ENCODE measurements around the gene USP20. TPM values are rescaled to one million over a fixed set of nuclear protein-coding genes. Genes with fewer than 3 reads are reported as not detected.

USP20 gene
- polyA plus RNA-seq, 1 of the 3 experiments (the other 2 are of a cell fraction): 22.5 TPM

DNA sequence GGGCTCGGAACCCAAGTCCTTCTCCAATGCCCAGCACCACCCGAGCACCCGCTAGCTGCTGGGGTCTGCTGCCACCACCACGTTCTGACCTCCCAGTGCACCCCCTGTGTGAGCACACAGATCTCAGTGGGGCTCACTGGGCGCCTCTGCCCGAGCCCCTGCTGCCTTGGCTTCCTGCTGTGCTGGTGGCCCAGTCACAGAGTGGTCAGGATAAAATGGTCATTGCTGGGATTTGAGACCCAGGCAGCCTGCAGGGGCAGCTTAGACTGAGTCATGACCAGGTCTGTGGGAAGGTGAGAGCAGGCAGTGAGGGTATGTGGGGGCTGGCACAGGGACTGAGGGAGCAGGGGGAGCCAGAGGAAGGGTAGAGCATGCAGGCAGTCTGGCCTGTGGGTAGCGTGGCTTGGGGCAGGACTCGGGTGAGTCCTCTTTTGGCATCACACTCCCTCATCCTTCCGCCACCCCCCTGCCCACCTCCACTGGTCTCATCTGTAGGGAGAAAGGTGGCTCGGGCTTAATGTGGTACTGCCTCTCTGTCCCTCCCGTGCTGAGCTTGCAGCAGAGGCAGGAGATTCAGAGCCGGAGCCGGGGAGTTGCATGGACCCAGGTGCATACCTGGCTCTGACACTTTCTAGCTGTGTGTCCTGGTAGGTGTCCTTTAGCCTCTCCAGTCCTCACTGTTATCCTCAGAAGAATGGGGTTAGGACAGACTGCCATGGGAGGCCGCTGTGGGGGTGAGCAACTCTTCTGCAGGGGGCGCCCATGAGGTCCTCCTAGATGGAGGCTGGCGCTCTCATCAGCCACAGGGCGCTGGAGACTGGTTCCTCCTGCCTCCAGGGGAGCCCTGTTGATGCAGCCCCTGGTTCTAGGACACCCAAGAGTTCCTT lies 32.1 kb downstream of the USP20 start:
- H3F3A ChIP-seq (replicated peaks; ENCODE audit: insufficient read depth): no peaks in the 10 kb centered on the region
- H3K27ac ChIP-seq (ENCODE audit: low read depth in 2 of 2, low read length in 1 of 2): no peak overlapping the region
- no peaks in the 10 kb centered on the region for H4K20me1 ChIP-seq (ENCODE audit: insufficient read depth)
- H3K4me1 ChIP-seq (ENCODE audit: control insufficient read depth in 1 of 2, insufficient read depth in 2 of 2, low read depth in 1 of 2, low read length in 1 of 2): peaks cover 0 to 18% of the 10 kb centered on the region in 2 experiments; a peak in 1 of 4 replicates
- no peak for TF ChIP-seq YY1 (IDR thresholded peaks at IDR 0.05; ENCODE audit: low read depth)
- no peak for TF ChIP-seq EP300 (IDR thresholded peaks at IDR 0.05; ENCODE audit: borderline replicate concordance in 1 of 2, low read depth in 1 of 2, low read length in 1 of 2)
- TF ChIP-seq, protein P1, sequence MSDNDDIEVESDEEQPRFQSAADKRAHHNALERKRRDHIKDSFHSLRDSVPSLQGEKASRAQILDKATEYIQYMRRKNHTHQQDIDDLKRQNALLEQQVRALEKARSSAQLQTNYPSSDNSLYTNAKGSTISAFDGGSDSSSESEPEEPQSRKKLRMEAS (IDR thresholded peaks at IDR 0.05; ENCODE audit: low read depth): no peak
- TF ChIP-seq FOXM1 (IDR thresholded peaks at IDR 0.05; ENCODE audit: low read depth): no peak
- TF ChIP-seq RXRA (IDR thresholded peaks at IDR 0.05; ENCODE audit: borderline replicate concordance, low read depth): no peak
- TF ChIP-seq TEAD4 (IDR thresholded peaks at IDR 0.05; ENCODE audit: borderline replicate concordance, insufficient read depth): no peak
- TF ChIP-seq RFX5 (IDR thresholded peaks at IDR 0.05; ENCODE audit: low read length): no peak
- H3K9ac ChIP-seq: no peak overlapping the region
- CTCF ChIA-PET: interaction anchor here (0.8 to 1.2 kb wide), 4 partner anchors 12 to 19 kb away, joined by 3 to 4 read pairs (median 4); no protein-coding TSS in a partner anchor
- no peaks in the 10 kb centered on the region for H3K9me3 ChIP-seq
- no peak overlapping the region for H3K4me2 ChIP-seq
- no peaks in the 10 kb centered on the region for H3K9me2 ChIP-seq
- no peak overlapping the region for H2AFZ ChIP-seq (ENCODE audit: low read depth)
- no peaks in the 10 kb centered on the region for H3K27me3 ChIP-seq (ENCODE audit: insufficient read depth)
- H3K4me3 ChIP-seq (ENCODE audit: low read depth in 2 of 2, low read length in 1 of 2): no peak overlapping the region
- H3K79me2 ChIP-seq (ENCODE audit: insufficient read depth): no peaks in the 10 kb centered on the region
- POLR2A ChIA-PET: no interaction called here
- peaks cover 0 to 8% of the 10 kb centered on the region in 2 experiments for H3K36me3 ChIP-seq (replicated peaks in 1 of 2; ENCODE audit: control insufficient read depth in 1 of 2, insufficient read depth in 2 of 2, low read length in 1 of 2)
- no peak for DNase-seq
- 75% methylated on average over 9 of the region's 17 CpGs for WGBS (ENCODE audit: low lambda C conversion rate)

DNA sequence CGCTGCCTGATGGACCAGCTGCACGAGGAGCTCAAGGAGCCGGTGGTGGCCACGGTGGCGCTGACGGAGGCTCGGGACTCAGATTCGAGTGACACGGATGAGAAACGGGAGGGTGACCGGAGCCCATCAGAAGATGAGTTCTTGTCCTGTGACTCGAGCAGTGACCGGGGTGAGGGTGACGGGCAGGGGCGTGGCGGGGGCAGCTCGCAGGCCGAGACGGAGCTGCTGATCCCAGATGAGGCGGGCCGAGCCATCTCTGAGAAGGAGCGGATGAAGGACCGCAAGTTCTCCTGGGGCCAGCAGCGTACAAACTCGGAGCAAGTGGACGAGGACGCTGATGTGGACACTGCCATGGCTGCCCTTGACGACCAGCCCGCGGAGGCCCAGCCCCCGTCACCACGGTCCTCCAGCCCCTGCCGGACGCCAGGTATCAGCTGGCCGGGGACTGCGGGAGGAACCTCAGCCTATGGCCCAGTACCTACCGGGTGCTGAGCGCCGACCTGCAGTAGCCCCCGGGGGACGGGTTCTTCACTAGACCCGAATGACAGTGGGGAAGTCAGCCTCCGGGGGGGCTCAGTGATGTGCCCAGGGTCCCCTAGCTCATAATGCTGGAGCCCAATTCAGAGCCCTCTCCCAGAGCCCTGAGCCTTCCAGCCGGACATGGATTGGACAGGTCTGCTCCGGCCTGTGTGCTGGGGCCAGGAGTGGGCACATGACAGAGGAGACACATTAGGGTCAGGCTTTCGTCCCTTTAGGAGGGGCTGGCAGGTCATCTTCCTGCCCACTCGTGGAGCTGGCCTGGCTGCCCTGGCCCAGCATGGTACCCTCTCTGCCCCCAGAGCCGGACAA lies 33.0 kb downstream of the USP20 start:
- no peak for DNase-seq
- Histone ChIP-seq H3K4me3 (ENCODE audit: low read depth in 2 of 2, low read length in 1 of 2) (no peak overlapping the region), H2AFZ (ENCODE audit: low read depth) (no peak overlapping the region), H3K9ac (no peak overlapping the region), H3K36me3 (replicated peaks in 1 of 2; ENCODE audit: control insufficient read depth in 1 of 2, insufficient read depth in 2 of 2, low read length in 1 of 2) (peaks cover 0 to 8% of the 10 kb centered on the region in 2 experiments), H3F3A (replicated peaks; ENCODE audit: insufficient read depth) (no peaks in the 10 kb centered on the region), H4K20me1 (ENCODE audit: insufficient read depth) (no peaks in the 10 kb centered on the region), H3K79me2 (ENCODE audit: insufficient read depth) (no peaks in the 10 kb centered on the region), H3K9me2 (no peaks in the 10 kb centered on the region), H3K4me2 (no peak overlapping the region), H3K9me3 (no peaks in the 10 kb centered on the region), H3K27me3 (ENCODE audit: insufficient read depth) (no peaks in the 10 kb centered on the region), H3K4me1 (ENCODE audit: control insufficient read depth in 1 of 2, insufficient read depth in 2 of 2, low read depth in 1 of 2, low read length in 1 of 2) (peaks cover 0 to 14% of the 10 kb centered on the region in 2 experiments; a peak in 1 of 4 replicates), H3K27ac (ENCODE audit: low read depth in 2 of 2, low read length in 1 of 2) (no peak overlapping the region)
- ChIA-PET POLR2A (no interaction called here), CTCF (interaction anchor here (0.5 to 1.1 kb wide), 4 partner anchors 11 to 395 kb away, joined by 3 to 4 read pairs (median 3); no protein-coding TSS in a partner anchor)
- 91% methylated on average over 28 of the region's 48 CpGs for WGBS (ENCODE audit: low lambda C conversion rate)
- TF ChIP-seq RXRA (IDR thresholded peaks at IDR 0.05; ENCODE audit: borderline replicate concordance, low read depth) (no peak), GABPA (IDR thresholded peaks at IDR 0.05; ENCODE audit: low read depth) (no peak), TCF12 (IDR thresholded peaks at IDR 0.05) (no peak), ELF1 (IDR thresholded peaks at IDR 0.05) (no peak), FOSL2 (IDR thresholded peaks at IDR 0.05; ENCODE audit: borderline replicate concordance, low read depth) (no peak), JUND (IDR thresholded peaks at IDR 0.05) (no peak), EP300 (IDR thresholded peaks at IDR 0.05; ENCODE audit: borderline replicate concordance in 1 of 2, low read depth in 1 of 2, low read length in 1 of 2) (no peak), MXI1 (IDR thresholded peaks at IDR 0.05; ENCODE audit: low read depth, low read length) (no peak), TAF1 (IDR thresholded peaks at IDR 0.05; ENCODE audit: borderline replicate concordance, low read depth, low read length) (no peak)
- TF ChIP-seq, protein P2, sequence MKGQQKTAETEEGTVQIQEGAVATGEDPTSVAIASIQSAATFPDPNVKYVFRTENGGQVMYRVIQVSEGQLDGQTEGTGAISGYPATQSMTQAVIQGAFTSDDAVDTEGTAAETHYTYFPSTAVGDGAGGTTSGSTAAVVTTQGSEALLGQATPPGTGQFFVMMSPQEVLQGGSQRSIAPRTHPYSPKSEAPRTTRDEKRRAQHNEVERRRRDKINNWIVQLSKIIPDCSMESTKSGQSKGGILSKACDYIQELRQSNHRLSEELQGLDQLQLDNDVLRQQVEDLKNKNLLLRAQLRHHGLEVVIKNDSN (IDR thresholded peaks at IDR 0.05; ENCODE audit: borderline replicate concordance, low read depth): no peak
- TF ChIP-seq, protein P3, sequence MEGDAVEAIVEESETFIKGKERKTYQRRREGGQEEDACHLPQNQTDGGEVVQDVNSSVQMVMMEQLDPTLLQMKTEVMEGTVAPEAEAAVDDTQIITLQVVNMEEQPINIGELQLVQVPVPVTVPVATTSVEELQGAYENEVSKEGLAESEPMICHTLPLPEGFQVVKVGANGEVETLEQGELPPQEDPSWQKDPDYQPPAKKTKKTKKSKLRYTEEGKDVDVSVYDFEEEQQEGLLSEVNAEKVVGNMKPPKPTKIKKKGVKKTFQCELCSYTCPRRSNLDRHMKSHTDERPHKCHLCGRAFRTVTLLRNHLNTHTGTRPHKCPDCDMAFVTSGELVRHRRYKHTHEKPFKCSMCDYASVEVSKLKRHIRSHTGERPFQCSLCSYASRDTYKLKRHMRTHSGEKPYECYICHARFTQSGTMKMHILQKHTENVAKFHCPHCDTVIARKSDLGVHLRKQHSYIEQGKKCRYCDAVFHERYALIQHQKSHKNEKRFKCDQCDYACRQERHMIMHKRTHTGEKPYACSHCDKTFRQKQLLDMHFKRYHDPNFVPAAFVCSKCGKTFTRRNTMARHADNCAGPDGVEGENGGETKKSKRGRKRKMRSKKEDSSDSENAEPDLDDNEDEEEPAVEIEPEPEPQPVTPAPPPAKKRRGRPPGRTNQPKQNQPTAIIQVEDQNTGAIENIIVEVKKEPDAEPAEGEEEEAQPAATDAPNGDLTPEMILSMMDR (IDR thresholded peaks at IDR 0.05): no peak
- TF ChIP-seq, protein P4, sequence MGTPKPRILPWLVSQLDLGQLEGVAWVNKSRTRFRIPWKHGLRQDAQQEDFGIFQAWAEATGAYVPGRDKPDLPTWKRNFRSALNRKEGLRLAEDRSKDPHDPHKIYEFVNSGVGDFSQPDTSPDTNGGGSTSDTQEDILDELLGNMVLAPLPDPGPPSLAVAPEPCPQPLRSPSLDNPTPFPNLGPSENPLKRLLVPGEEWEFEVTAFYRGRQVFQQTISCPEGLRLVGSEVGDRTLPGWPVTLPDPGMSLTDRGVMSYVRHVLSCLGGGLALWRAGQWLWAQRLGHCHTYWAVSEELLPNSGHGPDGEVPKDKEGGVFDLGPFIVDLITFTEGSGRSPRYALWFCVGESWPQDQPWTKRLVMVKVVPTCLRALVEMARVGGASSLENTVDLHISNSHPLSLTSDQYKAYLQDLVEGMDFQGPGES (IDR thresholded peaks at IDR 0.05; ENCODE audit: low read depth, low read length): no peak
- TF ChIP-seq, protein P5, sequence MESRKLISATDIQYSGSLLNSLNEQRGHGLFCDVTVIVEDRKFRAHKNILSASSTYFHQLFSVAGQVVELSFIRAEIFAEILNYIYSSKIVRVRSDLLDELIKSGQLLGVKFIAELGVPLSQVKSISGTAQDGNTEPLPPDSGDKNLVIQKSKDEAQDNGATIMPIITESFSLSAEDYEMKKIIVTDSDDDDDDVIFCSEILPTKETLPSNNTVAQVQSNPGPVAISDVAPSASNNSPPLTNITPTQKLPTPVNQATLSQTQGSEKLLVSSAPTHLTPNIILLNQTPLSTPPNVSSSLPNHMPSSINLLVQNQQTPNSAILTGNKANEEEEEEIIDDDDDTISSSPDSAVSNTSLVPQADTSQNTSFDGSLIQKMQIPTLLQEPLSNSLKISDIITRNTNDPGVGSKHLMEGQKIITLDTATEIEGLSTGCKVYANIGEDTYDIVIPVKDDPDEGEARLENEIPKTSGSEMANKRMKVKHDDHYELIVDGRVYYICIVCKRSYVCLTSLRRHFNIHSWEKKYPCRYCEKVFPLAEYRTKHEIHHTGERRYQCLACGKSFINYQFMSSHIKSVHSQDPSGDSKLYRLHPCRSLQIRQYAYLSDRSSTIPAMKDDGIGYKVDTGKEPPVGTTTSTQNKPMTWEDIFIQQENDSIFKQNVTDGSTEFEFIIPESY (IDR thresholded peaks at IDR 0.05; ENCODE audit: borderline replicate concordance, low read depth): no peak
- TF ChIP-seq, protein P1 (IDR thresholded peaks at IDR 0.05; ENCODE audit: low read depth): no peak
